Natural killer cell (primary cell): Measurements from ENCODE around the gene C12orf50. TPM values are rescaled to one million over a fixed set of nuclear protein-coding genes. Genes with fewer than 3 reads are reported as not detected.

Source experiments
- ATAC-seq, 3 donors: fragments of 150-1000 bp in 2 of 3; fragments of 200-7000 bp in 1 of 3; cut with Tn5 transposase; 1 replicate in 1 of 3; 2 replicates in 2 of 3; pipeline ENCODE4 v1.10.0; 2021; ENCODE audit warnings: mild to moderate bottlenecking in 2 of 3, moderate library complexity in 2 of 3
- DNase-seq, 2 donors: peaks; one replicate each; pipeline versions ENCODE4 v3.0.0 to v3.0.0-alpha.2; 2013 to 2021; ENCODE audit warnings: mixed read lengths in 1 of 2
- H3K27ac ChIP-seq: one replicate; pipeline ENCODE4 v1.5.1; 2013; ENCODE audit warnings: mild to moderate bottlenecking, low read length
- H3K27me3 ChIP-seq: one replicate; pipeline ENCODE4 v1.6.1; 2013; ENCODE audit warnings: low read length; ENCODE audit not compliant: control insufficient read depth, insufficient read depth
- H3K36me3 ChIP-seq: one replicate; pipeline ENCODE4 v1.6.1; 2013; ENCODE audit warnings: low read length; ENCODE audit not compliant: control insufficient read depth, insufficient read depth
- H3K4me1 ChIP-seq: one replicate; pipeline ENCODE4 v1.6.1; 2013; ENCODE audit warnings: low read length; ENCODE audit not compliant: control insufficient read depth, insufficient read depth
- H3K4me3 ChIP-seq: one replicate; pipeline ENCODE4 v1.5.1; 2013; ENCODE audit warnings: low read length
- H3K9me3 ChIP-seq: one replicate; pipeline ENCODE4 v1.6.1; 2013; ENCODE audit warnings: low read length; ENCODE audit not compliant: control insufficient read depth, insufficient read depth
- H3K27ac Mint-ChIP-seq, 2 donors: one replicate each; pipeline ENCODE4 v1.8.0; 2022; ENCODE audit warnings: mild to moderate bottlenecking in 2 of 2, mixed read lengths in 2 of 2, moderate library complexity in 1 of 2
- H3K27me3 Mint-ChIP-seq, 2 donors: one replicate each; pipeline ENCODE4 v1.8.0; 2022; ENCODE audit warnings: low read depth in 2 of 2, mixed read lengths in 2 of 2
- H3K36me3 Mint-ChIP-seq: one replicate; pipeline ENCODE4 v1.8.0; 2022; ENCODE audit warnings: mixed read lengths
- H3K4me1 Mint-ChIP-seq, 2 donors: one replicate each; pipeline ENCODE4 v1.8.0; 2022; ENCODE audit warnings: mixed read lengths in 2 of 2
- H3K4me3 Mint-ChIP-seq: one replicate; pipeline ENCODE4 v1.8.0; 2022; ENCODE audit warnings: mild to moderate bottlenecking, moderate library complexity, mixed read lengths
- H3K9me3 Mint-ChIP-seq, 2 donors: one replicate each; pipeline ENCODE4 v1.8.0; 2022; ENCODE audit warnings: mixed read lengths in 2 of 2
- WGBS: methylation state at CpG from one replicate; pipeline ENCODE4 v1.1.7; 2013; ENCODE audit warnings: missing lambda C conversion rate; ENCODE audit not compliant: insufficient coverage; 5-methylcytosine and 5-hydroxymethylcytosine counted together
- intact Hi-C: fragments of 100-400 bp; cut with micrococcal nuclease; formaldehyde crosslinking; loops from one replicate; pipeline ENCODE4 v1.14.2; 2022
- total RNA-seq, 4 donors: library from RNA; stranded (reverse); fragments of 120-200 nt in 1 of 4; gene quantifications; one replicate each; pipeline versions ENCODE4 v1.2.3 to v1.2.4, GENCODE V29; 2013 to 2022
- TF ChIP-seq, protein P1 (sequence below): fragments of 200-600 bp; IDR thresholded peaks from one replicate; pipeline ENCODE4 v1.8.0; 2022; ENCODE audit warnings: antibody characterized with exemption

The C12orf50 gene
- total RNA-seq, 3 donors from 2014 or later (not counting 1 experiment from before 2014, with no cell fraction given): 0.18 TPM; not detected in 2

DNA sequence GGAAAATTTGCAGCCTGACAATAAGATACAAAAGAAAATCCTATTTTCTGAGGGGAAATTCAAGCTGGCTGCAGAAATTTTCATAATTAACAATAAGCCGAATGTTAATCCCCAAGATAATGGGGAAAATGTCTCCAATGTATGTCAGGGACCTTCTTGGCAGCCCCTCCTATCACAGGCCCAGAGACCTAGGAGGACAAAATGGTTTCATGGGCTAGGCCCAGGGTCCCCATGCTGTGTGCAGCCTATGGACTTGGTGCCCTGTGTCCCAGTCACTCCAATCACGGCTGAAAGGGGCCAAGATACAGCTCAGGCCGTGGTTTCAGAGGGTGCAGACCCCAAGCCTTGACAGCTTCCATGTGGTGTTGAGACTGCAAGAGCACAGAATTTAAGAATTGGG is 11.2 kb downstream of the C12orf50 start:
- Histone ChIP-seq H3K27ac (no peak overlapping the region), H3K36me3 (no peaks in the 10 kb centered on the region), H3K4me1 (no peaks in the 10 kb centered on the region), H3K27me3 (no peaks in the 10 kb centered on the region), H3K9me3 (peaks cover 7% of the 10 kb centered on the region), H3K4me3 (no peak overlapping the region)
- no peak overlapping the region for H3K27ac Mint-ChIP-seq
- H3K9me3 Mint-ChIP-seq: peaks cover 2% of the 10 kb centered on the region in 2 donors
- DNase-seq (no peak), ATAC-seq (no peak)
- intact Hi-C loops: no loop called here
- H3K36me3 Mint-ChIP-seq: no peaks in the 10 kb centered on the region
- H3K27me3 Mint-ChIP-seq: peaks cover 9 to 23% of the 10 kb centered on the region in 2 donors
- 81% methylated on average over 3 of the region's 3 CpGs for WGBS
- no peaks in the 10 kb centered on the region for H3K4me1 Mint-ChIP-seq
- TF ChIP-seq, protein P1, sequence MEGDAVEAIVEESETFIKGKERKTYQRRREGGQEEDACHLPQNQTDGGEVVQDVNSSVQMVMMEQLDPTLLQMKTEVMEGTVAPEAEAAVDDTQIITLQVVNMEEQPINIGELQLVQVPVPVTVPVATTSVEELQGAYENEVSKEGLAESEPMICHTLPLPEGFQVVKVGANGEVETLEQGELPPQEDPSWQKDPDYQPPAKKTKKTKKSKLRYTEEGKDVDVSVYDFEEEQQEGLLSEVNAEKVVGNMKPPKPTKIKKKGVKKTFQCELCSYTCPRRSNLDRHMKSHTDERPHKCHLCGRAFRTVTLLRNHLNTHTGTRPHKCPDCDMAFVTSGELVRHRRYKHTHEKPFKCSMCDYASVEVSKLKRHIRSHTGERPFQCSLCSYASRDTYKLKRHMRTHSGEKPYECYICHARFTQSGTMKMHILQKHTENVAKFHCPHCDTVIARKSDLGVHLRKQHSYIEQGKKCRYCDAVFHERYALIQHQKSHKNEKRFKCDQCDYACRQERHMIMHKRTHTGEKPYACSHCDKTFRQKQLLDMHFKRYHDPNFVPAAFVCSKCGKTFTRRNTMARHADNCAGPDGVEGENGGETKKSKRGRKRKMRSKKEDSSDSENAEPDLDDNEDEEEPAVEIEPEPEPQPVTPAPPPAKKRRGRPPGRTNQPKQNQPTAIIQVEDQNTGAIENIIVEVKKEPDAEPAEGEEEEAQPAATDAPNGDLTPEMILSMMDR: no peak
- H3K4me3 Mint-ChIP-seq: no peak overlapping the region

DNA sequence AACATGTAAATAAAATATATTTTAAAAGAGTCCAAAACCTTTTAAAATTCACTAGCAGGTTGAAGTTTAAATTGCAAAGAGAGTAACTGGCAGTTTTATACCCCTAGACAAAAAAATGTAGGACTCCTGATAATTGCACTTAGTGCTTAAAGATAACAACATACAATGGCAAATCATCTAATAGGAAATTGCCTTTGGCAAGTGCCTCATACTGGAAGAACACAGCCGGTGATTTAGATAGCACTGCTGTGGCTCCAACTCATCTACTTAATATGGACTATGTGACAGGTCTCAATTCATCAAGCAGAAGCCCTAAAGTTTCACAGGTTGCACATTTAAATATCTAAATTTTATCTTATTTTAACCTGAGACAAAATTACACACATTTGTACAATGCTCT is 13.4 kb downstream of the C12orf50 start:
- Histone ChIP-seq H3K27ac (no peak overlapping the region), H3K27me3 (no peaks in the 10 kb centered on the region), H3K9me3 (peaks cover 7% of the 10 kb centered on the region), H3K36me3 (no peaks in the 10 kb centered on the region), H3K4me3 (no peak overlapping the region), H3K4me1 (no peaks in the 10 kb centered on the region)
- 73% methylated on average over 1 of the region's 1 CpG for WGBS
- H3K27me3 Mint-ChIP-seq: peaks cover 9 to 18% of the 10 kb centered on the region in 2 donors
- H3K9me3 Mint-ChIP-seq: peaks cover 2% of the 10 kb centered on the region in 2 donors
- intact Hi-C loops: no loop called here
- TF ChIP-seq, protein P1: no peak
- H3K36me3 Mint-ChIP-seq: no peaks in the 10 kb centered on the region
- no peak overlapping the region for H3K27ac Mint-ChIP-seq
- DNase-seq: no peak
- no peak for ATAC-seq
- H3K4me1 Mint-ChIP-seq: no peaks in the 10 kb centered on the region
- H3K4me3 Mint-ChIP-seq: no peak overlapping the region

DNA sequence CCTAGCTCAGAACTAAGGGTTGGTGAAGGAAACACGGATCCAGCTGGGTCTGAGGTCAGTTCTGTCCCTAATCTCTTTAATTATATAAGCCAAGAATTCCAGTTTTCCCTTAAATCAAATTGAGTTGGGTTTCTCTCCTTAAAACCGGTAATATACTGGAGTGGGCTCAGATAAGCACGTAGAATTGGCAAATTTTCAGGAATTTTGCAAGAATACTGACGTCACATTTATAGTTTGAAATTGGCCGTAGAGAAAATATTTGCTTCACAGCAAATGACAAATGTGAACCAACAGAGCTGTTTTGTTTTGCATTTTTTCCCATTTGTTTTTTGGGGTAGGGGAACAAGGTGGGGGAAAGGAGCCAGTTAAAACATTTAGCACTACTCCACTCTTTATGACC is 17.4 kb downstream of the C12orf50 start:
- Mint-ChIP-seq H3K27me3 (peaks cover 9 to 11% of the 10 kb centered on the region in 2 donors), H3K27ac (no peak overlapping the region), H3K9me3 (no peaks in the 10 kb centered on the region), H3K36me3 (no peaks in the 10 kb centered on the region), H3K4me3 (no peak overlapping the region), H3K4me1 (no peaks in the 10 kb centered on the region)
- whole genome bisulfite sequencing: 90% methylated on average over 5 of the region's 5 CpGs
- H3K4me3 ChIP-seq: no peak overlapping the region
- no peak for ATAC-seq
- TF ChIP-seq, protein P1: no peak
- intact Hi-C loops: no loop called here
- peaks cover 2% of the 10 kb centered on the region for H3K27me3 ChIP-seq
- no peaks in the 10 kb centered on the region for H3K4me1 ChIP-seq
- no peak overlapping the region for H3K27ac ChIP-seq
- H3K36me3 ChIP-seq: no peaks in the 10 kb centered on the region
- no peak for DNase-seq
- H3K9me3 ChIP-seq: no peaks in the 10 kb centered on the region

DNA sequence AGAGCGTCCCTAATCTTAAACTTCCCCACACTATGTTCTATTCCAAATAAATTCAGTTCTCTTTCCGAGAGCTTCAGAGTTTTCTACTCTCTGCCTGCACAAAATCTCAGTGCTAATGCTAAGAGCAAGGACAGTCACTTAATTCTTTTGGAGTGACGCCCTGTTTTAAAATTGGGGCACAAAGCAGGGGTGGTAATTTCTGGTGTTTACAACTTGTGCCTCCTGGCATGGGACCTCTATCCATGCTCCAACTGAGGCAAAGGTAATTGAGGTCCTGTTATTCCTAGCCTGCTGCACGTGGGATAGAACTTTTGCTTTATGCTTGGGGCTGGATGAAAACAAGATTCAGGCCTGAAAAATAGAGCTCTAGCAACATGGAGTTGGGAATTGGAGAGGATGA is 22.9 kb downstream of the C12orf50 start:
- ATAC-seq: no peak
- peaks cover 2% of the 10 kb centered on the region for H3K27me3 ChIP-seq
- Mint-ChIP-seq H3K36me3 (peaks cover 8% of the 10 kb centered on the region), H3K4me1 (no peaks in the 10 kb centered on the region), H3K9me3 (peaks cover 2 to 7% of the 10 kb centered on the region in 2 donors), H3K27me3 (peaks cover 3 to 7% of the 10 kb centered on the region in 2 donors), H3K27ac (no peak overlapping the region), H3K4me3 (no peak overlapping the region)
- H3K27ac ChIP-seq: no peak overlapping the region
- H3K9me3 ChIP-seq: no peaks in the 10 kb centered on the region
- TF ChIP-seq, protein P1: no peak
- intact Hi-C loops: no loop called here
- H3K4me1 ChIP-seq: no peaks in the 10 kb centered on the region
- DNase-seq: no peak
- 78% methylated on average over 4 of the region's 4 CpGs for WGBS
- H3K36me3 ChIP-seq: no peaks in the 10 kb centered on the region
- H3K4me3 ChIP-seq: no peak overlapping the region
